ENCODE data around the gene LONP2.

LONP2 gene

DNA sequence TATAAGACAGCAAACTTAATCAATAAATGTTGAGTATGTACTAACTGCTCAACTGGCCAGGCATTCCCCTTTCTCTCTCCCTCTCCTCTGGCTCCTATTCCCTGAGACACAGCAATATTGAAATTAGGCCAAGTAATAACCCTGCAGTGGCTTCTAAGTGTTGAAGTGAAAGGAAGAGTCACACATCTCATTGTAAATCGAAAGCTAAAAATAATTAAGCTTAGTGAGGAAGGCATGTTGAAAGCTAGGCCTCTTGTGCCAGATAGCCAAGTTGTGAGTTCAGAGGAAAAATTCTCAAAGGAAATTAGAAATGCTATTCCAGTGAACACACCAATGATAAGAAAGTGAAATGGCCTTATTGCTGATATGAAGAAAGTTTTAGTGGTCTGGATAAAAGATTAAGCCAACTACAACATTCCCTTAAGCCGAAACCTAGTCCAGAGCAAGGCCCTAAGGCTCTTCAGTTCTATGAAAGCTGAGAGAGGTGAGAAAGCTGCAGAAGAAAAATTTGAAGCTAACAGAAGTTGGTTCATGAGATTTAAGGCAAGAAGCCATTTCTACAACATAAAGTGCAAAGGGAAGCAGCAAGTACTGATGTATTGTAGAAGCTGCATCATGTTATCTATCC lies 38.6 kb downstream of the LONP2 start:
- in situ Hi-C loops (cut with MboI; ENCODE audit: low pct_unique_long_range_greater_than_20kb, low sequenced_read_pairs, unreplicated experiment), result no loop called here
- no peak for TF ChIP-seq CTCF (IDR thresholded peaks at IDR 0.05; ENCODE audit: extremely low read depth, insufficient read depth, missing control alignments)
- DNase-seq (ENCODE audit: low spot score), result no peak

- in situ Hi-C loops (cut with MboI; ENCODE audit: low pct_unique_long_range_greater_than_20kb, low sequenced_read_pairs, unreplicated experiment), result no loop called here
- DNase-seq (ENCODE audit: low spot score), result peak; percentile 35
- TF ChIP-seq CTCF (IDR thresholded peaks at IDR 0.05; ENCODE audit: extremely low read depth, insufficient read depth, missing control alignments), result no peak
Observed at GRCh38 chr16:48284772-48285409, 40.8 kb downstream of the LONP2 start.

GRCh38 chr16:48287239-48287638 lies 43.1 kb downstream of the LONP2 start:
- no peak for TF ChIP-seq CTCF (IDR thresholded peaks at IDR 0.05; ENCODE audit: extremely low read depth, insufficient read depth, missing control alignments)
- DNase-seq (ENCODE audit: low spot score), result no peak
- in situ Hi-C loops (cut with MboI; ENCODE audit: low pct_unique_long_range_greater_than_20kb, low sequenced_read_pairs, unreplicated experiment), result no loop called here

- TF ChIP-seq CTCF (IDR thresholded peaks at IDR 0.05; ENCODE audit: extremely low read depth, insufficient read depth, missing control alignments), result no peak
- in situ Hi-C loops (cut with MboI; ENCODE audit: low pct_unique_long_range_greater_than_20kb, low sequenced_read_pairs, unreplicated experiment), result no loop called here
- no peak for DNase-seq (ENCODE audit: low spot score)
Observed at GRCh38 chr16:48291303-48291702, 47.2 kb downstream of the LONP2 start.

DNA sequence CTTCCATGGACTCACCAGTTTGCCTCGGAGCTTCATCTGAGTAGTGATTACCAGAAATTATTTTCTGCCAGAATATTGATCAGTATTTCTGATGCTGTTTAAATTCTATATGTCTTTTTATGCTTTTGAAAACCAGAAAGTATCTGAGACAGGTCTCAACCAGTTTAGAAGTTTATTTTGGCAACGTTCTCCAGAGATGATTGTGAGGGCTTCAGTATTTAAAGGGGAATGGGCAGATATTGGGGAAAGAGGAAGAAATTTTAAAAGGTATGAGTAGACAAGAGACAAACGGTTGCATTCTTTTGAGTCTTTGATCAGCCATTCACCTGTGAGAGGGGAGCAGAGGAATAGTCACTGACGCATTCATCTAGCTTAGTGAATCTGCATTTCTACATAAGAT lies 47.7 kb downstream of the LONP2 start:
- in situ Hi-C loops (cut with MboI; ENCODE audit: low pct_unique_long_range_greater_than_20kb, low sequenced_read_pairs, unreplicated experiment), result no loop called here
- DNase-seq (ENCODE audit: low spot score), result no peak
- TF ChIP-seq CTCF (IDR thresholded peaks at IDR 0.05; ENCODE audit: extremely low read depth, insufficient read depth, missing control alignments), result no peak

DNA sequence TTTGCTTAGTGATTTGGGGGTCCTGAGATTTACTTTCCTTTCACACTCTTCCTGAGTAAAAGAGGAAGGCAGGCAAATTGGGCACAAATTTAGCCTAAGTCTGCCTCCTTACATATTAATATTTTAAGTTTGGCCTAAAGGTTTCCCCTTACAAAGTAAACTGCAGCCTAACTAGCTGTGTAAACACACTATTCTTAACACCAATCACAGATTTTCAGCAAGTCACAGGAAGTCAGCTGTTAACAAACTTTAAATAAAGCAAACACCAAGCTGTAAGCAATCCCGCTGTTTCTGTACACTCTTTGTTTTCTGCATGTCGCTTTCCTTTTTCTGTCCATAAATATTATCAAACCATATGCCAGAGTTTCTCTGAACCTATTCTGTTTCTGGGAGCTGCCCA lies 48.4 kb downstream of the LONP2 start:
- TF ChIP-seq CTCF (IDR thresholded peaks at IDR 0.05; ENCODE audit: extremely low read depth, insufficient read depth, missing control alignments), result no peak
- DNase-seq (ENCODE audit: low spot score), result no peak
- in situ Hi-C loops (cut with MboI; ENCODE audit: low pct_unique_long_range_greater_than_20kb, low sequenced_read_pairs, unreplicated experiment), result no loop called here
